CD8-positive, alpha-beta memory T cell (primary cell): ENCODE measurements around the gene BOK. TPM values are rescaled to one million over a fixed set of nuclear protein-coding genes. Genes with fewer than 3 reads are reported as not detected.

Source experiments
- CTCF ChIA-PET: fragments of 350-600 bp; sonication (Branson Sonifier 250); formaldehyde crosslinking; loops from one replicate; lab custom pipeline; 2021; ENCODE audit warnings: antibody characterized with exemption; lab: Charles Lee
- POLR2A ChIA-PET: fragments of 350-600 bp; sonication (Branson Sonifier 250); formaldehyde crosslinking; loops from one replicate; lab custom pipeline; 2021; ENCODE audit warnings: antibody characterized with exemption; lab: Charles Lee
- DNase-seq, 5 donors: peaks; one replicate each; pipeline versions ENCODE4 v3.0.0 to v3.0.0-alpha.2; 2020 to 2022; ENCODE audit warnings: mixed read lengths in 1 of 5
- H3K27ac ChIP-seq: one replicate; pipeline ENCODE4 v1.7.0; 2013; ENCODE audit warnings: low read depth, mild to moderate bottlenecking, low read length, moderate library complexity
- H3K27me3 ChIP-seq: 2 replicates; pipeline ENCODE4 v1.7.0; 2013; ENCODE audit warnings: low read length, mild to moderate bottlenecking; ENCODE audit not compliant: insufficient read depth, poor library complexity, severe bottlenecking
- H3K36me3 ChIP-seq: 2 replicates; pipeline ENCODE4 v1.7.0; 2013; ENCODE audit warnings: mild to moderate bottlenecking, low read length, moderate library complexity; ENCODE audit not compliant: insufficient read depth
- H3K4me1 ChIP-seq: 2 replicates; pipeline ENCODE4 v1.7.0; 2013; ENCODE audit warnings: mild to moderate bottlenecking, low read length, moderate library complexity; ENCODE audit not compliant: insufficient read depth
- H3K4me3 ChIP-seq: 2 replicates; pipeline ENCODE4 v1.7.0; 2013; ENCODE audit warnings: mild to moderate bottlenecking, low read length
- H3K9me3 ChIP-seq: 2 replicates; pipeline ENCODE4 v1.7.0; 2013; ENCODE audit warnings: mild to moderate bottlenecking, low read length
- H3K27ac Mint-ChIP-seq, 8 donors: one replicate each; pipeline ENCODE4 v1.8.0; 2020 to 2021; ENCODE audit warnings: mixed read lengths in 8 of 8, mild to moderate bottlenecking in 6 of 8, inconsistent platforms in 3 of 8, moderate library complexity in 3 of 8
- H3K27me3 Mint-ChIP-seq, 2 donors: one replicate each; pipeline ENCODE4 v1.8.0; 2020 to 2021; ENCODE audit warnings: mixed read lengths in 2 of 2, mild to moderate bottlenecking in 1 of 2, moderate library complexity in 1 of 2
- H3K36me3 Mint-ChIP-seq, 3 donors: one replicate each; pipeline ENCODE4 v1.8.0; 2020 to 2021; ENCODE audit warnings: mixed read lengths in 3 of 3, inconsistent platforms in 1 of 3, mild to moderate bottlenecking in 1 of 3
- H3K4me1 Mint-ChIP-seq, 3 donors: one replicate each; pipeline ENCODE4 v1.8.0; 2020 to 2021; ENCODE audit warnings: mixed read lengths in 3 of 3, inconsistent platforms in 1 of 3, mild to moderate bottlenecking in 1 of 3
- H3K4me3 Mint-ChIP-seq, 7 donors: one replicate each; pipeline ENCODE4 v1.8.0; 2020 to 2021; ENCODE audit warnings: mixed read lengths in 7 of 7, mild to moderate bottlenecking in 6 of 7, moderate library complexity in 4 of 7, inconsistent platforms in 2 of 7
- H3K9me3 Mint-ChIP-seq, 5 donors: one replicate each; pipeline ENCODE4 v1.8.0; 2020 to 2022; ENCODE audit warnings: mixed read lengths in 5 of 5, mild to moderate bottlenecking in 3 of 5, moderate library complexity in 2 of 5, inconsistent platforms in 1 of 5
- polyA plus RNA-seq: library from polyadenylated mRNA; unstranded; fragments of 300-500 nt; fragmentation: Illumina TruSeq; gene quantifications from one replicate; pipeline ENCODE4 v1.2.3, GENCODE V29; 2021
- total RNA-seq, 2 experiments: library from RNA; stranded (reverse); gene quantifications; one replicate each; pipeline ENCODE4 v1.2.3, GENCODE V29; 2021

Gene BOK
- total and polyA plus RNA-seq, 3 experiments from 2014 or later, result not detected

DNA sequence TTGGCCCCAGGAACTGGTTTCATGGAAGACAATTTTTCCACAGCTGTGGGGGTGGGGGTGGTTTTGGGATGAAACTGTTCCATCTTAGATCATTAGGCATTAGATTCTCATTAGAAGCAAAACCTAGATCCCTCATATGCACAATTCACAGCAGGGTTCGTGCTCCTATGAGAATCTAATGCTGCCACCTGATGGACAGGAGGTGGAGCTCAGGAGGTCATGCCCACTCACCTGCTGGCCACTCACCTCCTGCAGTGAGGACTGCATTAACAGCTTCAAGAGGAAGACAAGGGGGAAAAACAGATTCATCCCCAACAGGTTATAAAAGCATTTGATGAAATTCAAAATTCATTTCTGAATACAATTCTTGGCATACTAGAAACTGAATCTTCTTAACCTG, 39.9 kb downstream of the BOK start:
- ChIA-PET CTCF (interaction anchor here (0.9 to 1.2 kb wide), 2 partner anchors 26 to 741 kb away, joined by 3 read pairs; no protein-coding TSS in a partner anchor), POLR2A (no interaction called here)
- no peak for DNase-seq
- Histone ChIP-seq H3K27ac (no peak overlapping the region), H3K4me1 (no peaks in the 10 kb centered on the region), H3K36me3 (peaks cover 7% of the 10 kb centered on the region), H3K27me3 (no peaks in the 10 kb centered on the region), H3K4me3 (no peak overlapping the region), H3K9me3 (no peaks in the 10 kb centered on the region)
- Mint-ChIP-seq H3K4me1 (no peaks in the 10 kb centered on the region), H3K9me3 (no peaks in the 10 kb centered on the region), H3K27ac (no peak overlapping the region), H3K27me3 (no peaks in the 10 kb centered on the region), H3K36me3 (peaks cover 4 to 73% (median 21%) of the 10 kb centered on the region in 3 donors), H3K4me3 (no peak overlapping the region)

DNA sequence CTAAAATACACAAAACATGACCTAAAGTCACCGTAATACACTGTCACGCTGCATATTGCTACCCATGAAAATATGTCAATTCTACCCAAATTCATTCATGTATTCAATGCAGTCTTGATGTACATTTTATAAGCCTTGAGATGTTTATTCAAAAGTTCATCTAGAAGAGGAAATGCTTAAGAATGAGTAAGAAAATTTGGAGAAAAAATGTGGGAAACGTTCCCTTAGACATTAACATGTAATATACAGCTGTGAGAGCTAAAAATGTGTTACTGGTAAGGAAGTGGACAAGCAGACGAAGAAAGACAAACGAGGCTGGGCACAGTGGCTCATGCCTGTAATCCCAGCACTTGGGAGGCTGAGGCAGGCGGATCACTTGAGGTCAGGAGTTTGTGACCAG, 41.1 kb downstream of the BOK start:
- Histone ChIP-seq H3K27ac (no peak overlapping the region), H3K4me3 (no peak overlapping the region), H3K9me3 (no peaks in the 10 kb centered on the region), H3K36me3 (peaks cover 7% of the 10 kb centered on the region), H3K4me1 (no peaks in the 10 kb centered on the region), H3K27me3 (no peaks in the 10 kb centered on the region)
- ChIA-PET POLR2A (no interaction called here), CTCF (no interaction called here)
- H3K36me3 Mint-ChIP-seq, result peaks cover 4 to 67% (median 21%) of the 10 kb centered on the region in 3 donors
- H3K27me3 Mint-ChIP-seq, result no peaks in the 10 kb centered on the region
- no peak overlapping the region for H3K4me3 Mint-ChIP-seq
- no peaks in the 10 kb centered on the region for H3K9me3 Mint-ChIP-seq
- no peak for DNase-seq
- H3K4me1 Mint-ChIP-seq, result no peaks in the 10 kb centered on the region
- peak overlapping the region in 1 of 8 donors; percentile 58 for H3K27ac Mint-ChIP-seq

DNA sequence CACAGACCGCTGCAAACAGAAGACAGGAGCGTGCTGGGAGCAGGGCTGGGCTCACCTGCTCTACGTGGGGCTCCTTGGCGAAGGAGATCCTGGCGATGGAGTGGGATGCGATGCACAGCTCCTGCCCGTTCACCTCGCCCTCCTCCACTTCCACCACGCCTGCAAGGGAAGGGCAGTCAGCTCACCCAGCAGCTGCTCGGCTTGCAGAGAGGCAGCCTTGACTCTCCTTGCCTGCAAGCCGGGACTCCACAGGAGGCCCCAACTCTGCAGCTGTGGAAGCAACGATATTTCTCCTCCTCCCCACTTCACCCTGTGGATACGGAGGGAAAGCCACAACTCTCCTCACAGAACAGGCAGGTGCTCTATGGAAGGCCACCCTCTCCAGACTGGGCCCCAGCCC, 43.3 kb downstream of the BOK start:
- Mint-ChIP-seq H3K27me3 (no peaks in the 10 kb centered on the region), H3K4me3 (no peak overlapping the region), H3K9me3 (no peaks in the 10 kb centered on the region), H3K4me1 (no peaks in the 10 kb centered on the region), H3K27ac (peak overlapping the region in 1 of 8 donors; percentile 52), H3K36me3 (peaks cover 4 to 65% (median 23%) of the 10 kb centered on the region in 3 donors)
- CTCF ChIA-PET, result no interaction called here
- H3K27me3 ChIP-seq, result no peaks in the 10 kb centered on the region
- H3K36me3 ChIP-seq, result peaks cover 14% of the 10 kb centered on the region
- no peaks in the 10 kb centered on the region for H3K9me3 ChIP-seq
- POLR2A ChIA-PET, result no interaction called here
- no peak for DNase-seq
- no peak overlapping the region for H3K4me3 ChIP-seq
- H3K27ac ChIP-seq, result no peak overlapping the region
- H3K4me1 ChIP-seq, result no peaks in the 10 kb centered on the region

DNA sequence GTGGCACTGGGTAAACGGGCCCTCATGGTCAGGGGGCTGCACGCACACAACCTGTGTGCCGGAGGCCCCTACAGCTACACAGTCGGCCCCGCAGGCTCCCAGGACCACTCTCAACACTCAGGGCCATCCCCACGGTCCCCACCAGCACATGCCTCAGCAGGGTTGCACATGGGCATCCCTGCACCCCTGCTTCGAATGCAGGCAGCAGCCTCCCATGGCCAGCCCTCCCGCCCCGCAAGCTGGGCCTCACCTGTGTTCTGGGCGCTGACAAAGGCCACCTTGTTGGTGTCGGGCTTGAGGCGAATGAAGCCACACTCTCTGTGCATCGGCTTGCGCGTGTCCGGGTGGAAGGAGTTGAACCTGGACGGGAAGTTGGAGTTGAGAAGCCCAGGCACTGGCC, 44.2 kb downstream of the BOK start:
- peaks cover 4 to 61% (median 21%) of the 10 kb centered on the region in 3 donors for H3K36me3 Mint-ChIP-seq

DNA sequence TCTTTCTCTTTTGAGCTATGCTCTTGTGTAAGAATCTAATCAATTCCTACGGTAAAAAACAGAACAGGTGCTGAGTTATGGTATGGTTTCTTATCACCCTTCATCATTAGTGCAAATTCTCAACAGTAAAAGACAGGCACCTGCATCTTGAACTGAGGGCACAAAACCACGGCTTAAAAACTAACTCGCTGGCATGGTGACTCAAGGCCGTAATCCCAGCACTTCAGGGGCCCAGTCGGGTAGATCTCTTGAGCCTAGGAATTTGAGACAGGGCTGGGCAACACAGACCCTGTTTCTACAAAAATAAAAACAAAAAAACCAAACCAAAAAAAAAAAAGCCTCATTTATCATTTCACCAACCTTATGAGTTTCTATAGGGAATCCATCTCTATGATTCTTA, 45.1 kb downstream of the BOK start:
- peaks cover 1% of the 10 kb centered on the region for H3K4me1 ChIP-seq
- H3K27me3 ChIP-seq, result no peaks in the 10 kb centered on the region
- peaks cover 14% of the 10 kb centered on the region for H3K36me3 ChIP-seq
- H3K4me3 ChIP-seq, result no peak overlapping the region
- Mint-ChIP-seq H3K36me3 (peaks cover 4 to 54% (median 21%) of the 10 kb centered on the region in 3 donors), H3K4me3 (no peak overlapping the region), H3K27me3 (no peaks in the 10 kb centered on the region), H3K27ac (peak overlapping the region in 1 of 8 donors; percentile 63), H3K4me1 (peaks cover 4 to 5% (median 4%) of the 10 kb centered on the region in 3 donors), H3K9me3 (no peaks in the 10 kb centered on the region)
- no peak for DNase-seq
- POLR2A ChIA-PET, result no interaction called here
- no peaks in the 10 kb centered on the region for H3K9me3 ChIP-seq
- H3K27ac ChIP-seq, result no peak overlapping the region
- CTCF ChIA-PET, result interaction anchor here (0.9 kb wide), 1 partner anchor 9 kb away, joined by 3 read pairs; no protein-coding TSS in a partner anchor

More for the DNA sequence above, 44.2 kb downstream of the BOK start:
- Histone ChIP-seq H3K4me1 (no peaks in the 10 kb centered on the region), H3K36me3 (peaks cover 14% of the 10 kb centered on the region), H3K4me3 (no peak overlapping the region), H3K27me3 (no peaks in the 10 kb centered on the region), H3K27ac (no peak overlapping the region), H3K9me3 (no peaks in the 10 kb centered on the region)
- H3K4me1 Mint-ChIP-seq, result no peaks in the 10 kb centered on the region
- ChIA-PET CTCF (no interaction called here), POLR2A (no interaction called here)
- H3K27me3 Mint-ChIP-seq, result no peaks in the 10 kb centered on the region
- no peak overlapping the region for H3K4me3 Mint-ChIP-seq
- no peak for DNase-seq
- H3K9me3 Mint-ChIP-seq, result no peaks in the 10 kb centered on the region
- H3K27ac Mint-ChIP-seq, result peak overlapping the region in 1 of 8 donors; percentile 17

DNA sequence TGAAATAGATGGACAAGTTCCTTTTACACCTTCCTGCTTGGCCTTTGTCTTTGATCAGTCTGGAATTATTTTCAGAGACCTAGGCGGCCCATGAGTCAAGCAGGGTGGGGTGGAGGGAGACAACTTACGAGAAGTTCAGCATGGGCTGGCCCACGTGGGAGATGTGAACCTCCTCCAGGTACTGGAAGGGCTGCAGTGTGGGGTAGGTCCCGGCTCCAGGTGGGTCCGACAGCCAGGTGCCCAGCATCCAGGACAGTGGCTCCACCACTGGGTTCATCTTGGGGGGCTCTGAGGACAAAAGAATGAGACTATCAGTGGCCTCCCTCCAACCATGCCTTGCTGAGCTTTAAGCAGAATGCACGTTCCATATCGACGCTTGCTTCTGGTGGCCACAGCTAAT, 47.6 kb downstream of the BOK start:
- peaks cover 4 to 38% (median 11%) of the 10 kb centered on the region in 3 donors for H3K36me3 Mint-ChIP-seq
- ChIA-PET CTCF (interaction anchor here (1.5 kb wide), 1 partner anchor 9 kb away, joined by 4 read pairs; no protein-coding TSS in a partner anchor), POLR2A (no interaction called here)
- peaks cover 18% of the 10 kb centered on the region for H3K4me1 ChIP-seq
- H3K9me3 ChIP-seq, result no peaks in the 10 kb centered on the region
- H3K27ac ChIP-seq, result no peak overlapping the region
- peak overlapping the region in 1 of 7 donors; percentile 70 for H3K4me3 Mint-ChIP-seq
- peaks cover 12 to 21% (median 13%) of the 10 kb centered on the region in 3 donors for H3K4me1 Mint-ChIP-seq
- H3K9me3 Mint-ChIP-seq, result no peaks in the 10 kb centered on the region
- no peaks in the 10 kb centered on the region for H3K27me3 ChIP-seq
- no peak overlapping the region for H3K27ac Mint-ChIP-seq
- H3K27me3 Mint-ChIP-seq, result no peaks in the 10 kb centered on the region
- no peak for DNase-seq
- peaks cover 14% of the 10 kb centered on the region for H3K36me3 ChIP-seq
- H3K4me3 ChIP-seq, result no peak overlapping the region

DNA sequence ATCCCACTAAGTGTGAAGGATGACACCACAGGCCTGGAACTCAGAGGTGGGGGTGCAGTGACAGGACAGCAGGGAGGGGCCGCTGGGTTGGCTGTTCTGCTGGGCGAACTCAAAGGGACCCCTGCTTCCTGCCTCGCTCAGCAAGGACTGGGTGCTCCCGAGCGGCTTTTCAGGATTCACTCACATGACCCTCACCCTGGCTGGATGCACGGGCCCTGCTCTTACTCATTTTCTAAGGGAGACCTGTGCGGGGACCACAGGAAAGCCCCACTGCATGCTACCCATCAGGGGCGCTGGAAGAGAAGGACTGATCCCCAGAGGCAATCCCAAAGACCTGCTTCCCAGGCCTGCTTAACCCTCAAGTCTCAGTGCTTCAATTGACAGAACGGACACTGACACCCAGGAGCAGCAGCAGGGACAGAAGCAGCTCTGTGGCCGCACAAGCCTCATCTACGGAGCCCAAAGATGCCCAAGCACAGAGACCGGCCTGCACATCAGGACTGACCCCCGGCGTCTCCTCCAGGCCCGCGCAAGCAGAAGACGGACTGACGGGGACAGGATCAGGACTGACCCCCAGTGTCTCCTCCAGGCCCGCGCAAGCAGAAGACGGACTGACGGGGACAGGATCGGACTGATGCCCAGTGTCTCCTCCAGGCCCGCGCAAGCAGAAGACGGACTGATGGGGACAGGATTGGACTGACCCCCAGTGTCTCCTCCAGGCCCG, 48.8 kb downstream of the BOK start:
- ChIA-PET CTCF (interaction anchor here (1.5 kb wide), 1 partner anchor 10 kb away, joined by 4 read pairs; no protein-coding TSS in a partner anchor), POLR2A (no interaction called here)
- H3K4me3 Mint-ChIP-seq, result no peak overlapping the region

DNA sequence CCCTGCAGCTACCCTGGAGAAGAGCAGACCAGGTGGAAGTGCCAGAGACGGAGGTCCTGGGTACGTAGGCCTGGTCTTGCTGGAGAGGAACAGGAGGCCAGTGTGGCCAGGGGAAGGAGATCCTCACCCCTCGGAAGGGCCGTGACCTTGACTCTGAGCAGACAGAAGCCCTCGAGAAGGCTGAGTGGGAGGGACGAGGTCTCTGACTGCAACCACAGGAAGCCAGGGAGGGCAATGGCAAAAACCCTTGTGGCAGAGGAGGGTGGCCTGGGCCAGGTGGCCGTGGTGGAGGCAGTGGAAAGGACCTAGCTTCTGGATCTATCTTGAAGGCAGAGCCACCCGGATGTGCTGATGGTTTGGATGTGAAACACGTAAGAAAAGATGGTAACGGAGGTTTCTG, 50.3 kb downstream of the BOK start:
- Mint-ChIP-seq H3K27ac (peak overlapping the region; percentile 14 to 92 (median 50)), H3K4me1 (peaks cover 12 to 21% (median 13%) of the 10 kb centered on the region in 3 donors), H3K4me3 (peak overlapping the region; percentile 64 to 89 (median 73)), H3K27me3 (no peaks in the 10 kb centered on the region), H3K9me3 (no peaks in the 10 kb centered on the region), H3K36me3 (peaks cover 0 to 17% (median 4%) of the 10 kb centered on the region in 3 donors)
- Histone ChIP-seq H3K9me3 (no peaks in the 10 kb centered on the region), H3K27ac (no peak overlapping the region), H3K4me1 (peaks cover 18% of the 10 kb centered on the region), H3K36me3 (peaks cover 7% of the 10 kb centered on the region), H3K4me3 (no peak overlapping the region), H3K27me3 (no peaks in the 10 kb centered on the region)
- POLR2A ChIA-PET, result no interaction called here
- no peak for DNase-seq
- CTCF ChIA-PET, result interaction anchor here (1.1 kb wide), 1 partner anchor 9 kb away, joined by 3 read pairs; no protein-coding TSS in a partner anchor

More for the DNA sequence above, 48.8 kb downstream of the BOK start:
- Histone ChIP-seq H3K9me3 (no peaks in the 10 kb centered on the region), H3K4me3 (no peak overlapping the region), H3K27ac (no peak overlapping the region), H3K36me3 (peaks cover 7% of the 10 kb centered on the region), H3K4me1 (peaks cover 18% of the 10 kb centered on the region), H3K27me3 (no peaks in the 10 kb centered on the region)
- Mint-ChIP-seq H3K9me3 (no peaks in the 10 kb centered on the region), H3K27ac (peak overlapping the region in 2 of 8 donors; percentile 54 to 65), H3K4me1 (peaks cover 12 to 21% (median 13%) of the 10 kb centered on the region in 3 donors), H3K27me3 (no peaks in the 10 kb centered on the region), H3K36me3 (peaks cover 0 to 29% (median 8%) of the 10 kb centered on the region in 3 donors)
- DNase-seq, result no peak
